HCT116 (cell line): ENCODE results near the gene TICAM2.

ENCODE experiments used
- CTCF ChIP-seq, 3 experiments: fragments of 200-600 bp in 1 of 3; sonication (generic) in 1 of 3; IDR thresholded peaks in 2 of 3; conservative IDR thresholded peaks in 1 of 3; 2 replicates each; pipeline ENCODE4 v1.5.1; 2012 to 2017; ENCODE audit warnings: low read depth in 2 of 3, low read length in 2 of 3, antibody characterized with exemption in 1 of 3, borderline replicate concordance in 1 of 3, control low read depth in 1 of 3, mild to moderate bottlenecking in 1 of 3, mixed read lengths in 1 of 3, mixed run types in 1 of 3, moderate library complexity in 1 of 3; ENCODE audit not compliant: insufficient read depth in 1 of 3
- EZH2phosphoT487 ChIP-seq: fragments of 200-600 bp; IDR thresholded peaks from 2 replicates; pipeline ENCODE4 v1.6.1; 2018; ENCODE audit warnings: antibody characterized with exemption, borderline replicate concordance
- JUND ChIP-seq: IDR thresholded peaks from 2 replicates; pipeline ENCODE4 v1.6.1; 2012
- MAX ChIP-seq: IDR thresholded peaks from 2 replicates; pipeline ENCODE4 v1.6.1; 2012
- POLR2A ChIP-seq: IDR thresholded peaks from 2 replicates; pipeline ENCODE4 v1.7.0; 2011; ENCODE audit warnings: borderline replicate concordance; ENCODE audit not compliant: insufficient read depth, insufficient read length; ENCODE audit errors: extremely low read depth
- SP1 ChIP-seq: IDR thresholded peaks from 2 replicates; pipeline ENCODE4 v1.6.1; 2012; ENCODE audit warnings: low read depth
- ZBTB33 ChIP-seq: IDR thresholded peaks from 2 replicates; pipeline ENCODE4 v1.6.1; 2011; ENCODE audit warnings: mild to moderate bottlenecking, low read length, moderate library complexity; ENCODE audit not compliant: insufficient replicate concordance; ENCODE audit errors: extremely low read depth

GRCh38 chr5:115626445-115626823 is 24.2 kb upstream of the TICAM2 start:
- no peak for TF ChIP-seq POLR2A
- no peak for TF ChIP-seq ZBTB33
- TF ChIP-seq SP1, result no peak
- TF ChIP-seq JUND, result no peak
- no peak for TF ChIP-seq EZH2phosphoT487
- no peak for TF ChIP-seq MAX
- TF ChIP-seq CTCF (IDR thresholded peaks at IDR 0.05 in 2 of 3, conservative IDR thresholded peaks at IDR 0.05 in 1 of 3; ENCODE audit: borderline replicate concordance in 1 of 3, insufficient read depth in 1 of 3, low read depth in 2 of 3, low read length in 2 of 3), result no peak
